ENCODE results near the gene TUB. TPM values are rescaled to one million over a fixed set of nuclear protein-coding genes. Genes with fewer than 3 reads are reported as not detected.

Gene TUB
- total RNA-seq, 2 experiments from 2014 or later = 0.05 to 0.16 TPM

DNA sequence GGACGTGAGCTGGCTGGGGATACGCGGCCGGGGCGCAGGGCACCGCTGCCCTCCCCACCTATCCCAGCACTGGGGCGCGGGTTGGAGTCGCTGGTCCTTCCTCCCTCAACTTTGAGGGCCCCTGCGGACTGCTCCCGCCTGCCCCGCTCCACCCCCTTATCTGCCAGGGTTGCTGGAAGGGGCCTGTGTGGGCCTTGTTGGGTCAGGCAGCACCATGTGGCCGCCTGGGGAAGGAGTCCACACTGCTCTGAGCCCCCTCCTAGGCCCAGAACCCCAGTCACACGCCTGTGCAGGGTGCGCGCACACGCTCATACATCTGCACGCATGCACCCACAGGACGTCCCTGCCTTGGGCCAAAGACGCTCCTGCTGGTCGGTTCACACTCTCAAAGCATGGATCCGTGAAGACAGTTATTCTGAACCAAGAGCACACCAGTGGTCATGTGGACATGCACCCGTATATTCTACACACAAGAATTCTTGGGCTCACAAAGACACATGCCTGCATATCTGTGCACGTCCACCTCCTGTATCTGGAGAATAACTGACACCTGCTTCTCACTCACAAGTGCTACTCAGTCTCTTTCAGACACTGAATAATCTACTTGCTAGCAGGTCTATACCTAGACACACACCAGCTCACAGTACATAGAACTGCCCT lies 710 bp downstream of the TUB start:
- no peaks in the 10 kb centered on the region for H3K36me3 Mint-ChIP-seq (ENCODE audit: low read depth)
- peak overlapping the region; percentile 37 for H3K4me3 Mint-ChIP-seq
- H3K27ac Mint-ChIP-seq = no peak overlapping the region
- no peak for DNase-seq
- no peaks in the 10 kb centered on the region for H3K9me3 Mint-ChIP-seq
- TF ChIP-seq, protein P1, sequence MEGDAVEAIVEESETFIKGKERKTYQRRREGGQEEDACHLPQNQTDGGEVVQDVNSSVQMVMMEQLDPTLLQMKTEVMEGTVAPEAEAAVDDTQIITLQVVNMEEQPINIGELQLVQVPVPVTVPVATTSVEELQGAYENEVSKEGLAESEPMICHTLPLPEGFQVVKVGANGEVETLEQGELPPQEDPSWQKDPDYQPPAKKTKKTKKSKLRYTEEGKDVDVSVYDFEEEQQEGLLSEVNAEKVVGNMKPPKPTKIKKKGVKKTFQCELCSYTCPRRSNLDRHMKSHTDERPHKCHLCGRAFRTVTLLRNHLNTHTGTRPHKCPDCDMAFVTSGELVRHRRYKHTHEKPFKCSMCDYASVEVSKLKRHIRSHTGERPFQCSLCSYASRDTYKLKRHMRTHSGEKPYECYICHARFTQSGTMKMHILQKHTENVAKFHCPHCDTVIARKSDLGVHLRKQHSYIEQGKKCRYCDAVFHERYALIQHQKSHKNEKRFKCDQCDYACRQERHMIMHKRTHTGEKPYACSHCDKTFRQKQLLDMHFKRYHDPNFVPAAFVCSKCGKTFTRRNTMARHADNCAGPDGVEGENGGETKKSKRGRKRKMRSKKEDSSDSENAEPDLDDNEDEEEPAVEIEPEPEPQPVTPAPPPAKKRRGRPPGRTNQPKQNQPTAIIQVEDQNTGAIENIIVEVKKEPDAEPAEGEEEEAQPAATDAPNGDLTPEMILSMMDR (IDR thresholded peaks at IDR 0.05) = no peak
- H3K4me1 Mint-ChIP-seq (ENCODE audit: low read depth) = peaks cover 4% of the 10 kb centered on the region
- H3K27me3 Mint-ChIP-seq = peaks cover 34% of the 10 kb centered on the region
- ChIA-PET CTCF (interaction anchor here (1.1 to 2.3 kb wide), 3 partner anchors 9 to 18 kb away, joined by 3 to 8 read pairs (median 4); no protein-coding TSS in a partner anchor), POLR2A (no interaction called here)
- intact Hi-C loops (cut with micrococcal nuclease) = no loop called here
- no peak for ATAC-seq

DNA sequence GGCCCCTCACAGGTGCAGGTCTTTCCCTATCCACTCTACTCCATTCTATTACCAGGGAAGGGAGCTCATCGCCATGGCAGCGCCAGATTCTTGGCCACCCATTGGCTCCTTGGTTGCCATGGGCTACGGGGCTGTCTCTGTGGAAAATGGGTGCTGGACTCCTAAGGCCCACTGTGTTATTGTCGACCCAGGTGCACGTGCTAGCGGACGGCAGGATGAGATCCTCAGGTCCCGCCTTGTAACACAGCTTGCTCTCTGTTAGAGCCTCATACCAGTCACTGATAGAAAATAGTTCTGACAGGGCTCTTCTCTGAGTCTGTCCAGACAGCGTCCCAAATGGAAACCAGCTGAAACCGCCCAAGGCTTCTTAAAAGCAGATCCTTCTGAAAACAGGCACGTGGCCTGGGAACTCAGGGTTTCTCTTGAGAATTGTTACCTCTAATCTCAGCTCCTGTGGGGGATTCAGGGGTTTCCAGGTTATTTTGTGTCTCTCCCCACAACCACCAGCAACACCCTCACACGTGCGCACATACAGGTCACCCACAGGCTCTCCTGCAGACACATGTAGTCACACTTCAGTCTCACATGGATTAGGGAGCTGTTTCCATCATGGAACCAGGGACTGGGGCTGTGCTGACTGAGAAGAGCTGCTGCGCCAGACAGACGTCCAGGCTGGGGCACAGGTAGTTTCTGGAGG lies 1.5 kb downstream of the TUB start:
- Mint-ChIP-seq H3K36me3 (ENCODE audit: low read depth) (no peaks in the 10 kb centered on the region), H3K27me3 (peaks cover 34% of the 10 kb centered on the region), H3K9me3 (no peaks in the 10 kb centered on the region), H3K27ac (no peak overlapping the region), H3K4me1 (ENCODE audit: low read depth) (peaks cover 4% of the 10 kb centered on the region), H3K4me3 (no peak overlapping the region)
- intact Hi-C loops (cut with micrococcal nuclease) = no loop called here
- ChIA-PET CTCF (interaction anchor here (2.1 to 2.3 kb wide), 2 partner anchors 14 to 17 kb away, joined by 4 to 8 read pairs; no protein-coding TSS in a partner anchor), POLR2A (interaction anchor here (1.1 kb wide), 1 partner anchor 68 kb away, joined by 3 read pairs; no protein-coding TSS in a partner anchor)
- DNase-seq (no peak), ATAC-seq (no peak)
- TF ChIP-seq, protein P1 (IDR thresholded peaks at IDR 0.05) = no peak

DNA sequence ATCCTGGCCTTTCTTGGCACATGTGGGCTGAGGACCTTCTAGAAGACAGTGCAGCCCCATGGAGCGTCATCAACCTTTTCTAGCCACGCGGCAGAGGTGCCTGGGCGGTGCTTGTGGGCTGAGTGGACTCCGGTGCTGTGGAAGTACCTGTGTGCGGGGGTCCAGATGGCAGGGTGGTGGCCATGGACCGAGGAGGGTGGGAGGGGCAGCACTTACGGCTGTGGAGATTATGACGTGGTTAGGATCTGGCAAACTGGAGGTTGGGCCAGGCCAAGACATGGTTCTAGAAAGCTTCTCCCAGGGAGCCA lies 2.0 kb downstream of the TUB start:
- Mint-ChIP-seq H3K27me3 (peaks cover 34% of the 10 kb centered on the region), H3K4me1 (ENCODE audit: low read depth) (peaks cover 4% of the 10 kb centered on the region), H3K27ac (no peak overlapping the region), H3K36me3 (ENCODE audit: low read depth) (no peaks in the 10 kb centered on the region), H3K9me3 (no peaks in the 10 kb centered on the region), H3K4me3 (no peak overlapping the region)
- no peak for ATAC-seq
- CTCF ChIA-PET = interaction anchor here (2.1 to 2.3 kb wide), 2 partner anchors 13 to 16 kb away, joined by 4 to 8 read pairs; no protein-coding TSS in a partner anchor
- POLR2A ChIA-PET = interaction anchor here (1.1 kb wide), 1 partner anchor 67 kb away, joined by 3 read pairs; no protein-coding TSS in a partner anchor
- TF ChIP-seq, protein P1 (IDR thresholded peaks at IDR 0.05) = no peak
- DNase-seq = no peak
- intact Hi-C loops (cut with micrococcal nuclease) = no loop called here

DNA sequence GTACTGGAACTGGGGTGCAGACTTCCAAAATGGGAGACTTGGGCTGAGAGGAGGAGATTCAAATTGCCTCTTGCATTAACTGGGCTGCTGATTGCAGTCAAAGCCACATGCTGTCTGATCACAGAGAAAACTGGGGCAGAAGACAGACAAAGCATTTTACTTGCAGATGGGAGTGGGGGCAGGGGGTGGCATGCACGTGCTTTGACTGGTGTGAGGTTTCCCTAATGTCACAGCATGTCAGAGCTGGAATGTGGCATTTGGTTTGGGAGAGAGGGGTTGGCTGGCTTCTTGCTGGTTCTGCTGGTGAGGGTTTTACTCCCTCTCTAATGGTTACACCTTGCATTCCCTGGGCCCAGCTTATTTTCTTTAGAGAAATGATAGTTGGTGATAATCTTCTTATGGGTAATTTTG lies 2.9 kb downstream of the TUB start:
- ChIA-PET CTCF (no interaction called here), POLR2A (interaction anchor here (1.1 kb wide), 1 partner anchor 66 kb away, joined by 3 read pairs; no protein-coding TSS in a partner anchor)
- H3K27me3 Mint-ChIP-seq = peaks cover 34% of the 10 kb centered on the region

More for the DNA sequence above, 2.9 kb downstream of the TUB start:
- Mint-ChIP-seq H3K4me1 (ENCODE audit: low read depth) (peaks cover 4% of the 10 kb centered on the region), H3K27ac (no peak overlapping the region), H3K4me3 (no peak overlapping the region), H3K36me3 (ENCODE audit: low read depth) (no peaks in the 10 kb centered on the region), H3K9me3 (no peaks in the 10 kb centered on the region)
- DNase-seq (no peak), ATAC-seq (no peak)
- TF ChIP-seq, protein P1 (IDR thresholded peaks at IDR 0.05) = no peak
- intact Hi-C loops (cut with micrococcal nuclease) = no loop called here

All from activated CD8-positive, alpha-beta T cell treated with anti-CD3 and anti-CD28 coated beads for 36 hours (primary cell).